ENCODE measurements around the gene SEMA3D. TPM values are rescaled to one million over a fixed set of nuclear protein-coding genes. Genes with fewer than 3 reads are reported as not detected.

SEMA3D gene
- total and polyA plus RNA-seq, 2 of the 4 experiments (the other 2 are of a cell fraction): 2.9 to 13.6 TPM

DNA sequence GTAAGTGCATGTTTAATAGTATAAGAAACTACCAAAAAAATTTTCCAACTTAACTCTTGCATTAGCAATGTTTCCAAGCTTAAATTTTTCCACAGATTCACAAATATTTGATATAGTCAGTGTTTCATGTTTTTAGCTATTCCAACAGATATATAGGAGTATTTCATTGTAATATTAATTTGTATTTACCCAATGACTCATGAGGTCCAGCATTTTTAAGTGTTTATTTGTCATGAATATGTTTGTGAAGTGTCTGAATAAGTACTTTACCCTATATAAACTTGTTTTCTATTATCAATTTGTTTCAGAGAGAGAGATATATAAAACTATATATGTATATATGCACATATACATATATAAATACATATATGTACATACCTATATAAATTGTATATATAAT, 71.0 kb downstream of the SEMA3D start:
- ChIA-PET CTCF (no interaction called here), POLR2A (ENCODE audit: unreplicated experiment) (no interaction called here)
- Histone ChIP-seq H3K4me3 (ENCODE audit: insufficient read depth, low read depth, low read length) (no peak overlapping the region), H2AFZ (replicated peaks; ENCODE audit: low read length, poor library complexity) (no peak overlapping the region), H4K91ac (ENCODE audit: insufficient read depth, low read depth, low read length) (no peak overlapping the region), H2BK15ac (ENCODE audit: low read depth, low read length) (no peak overlapping the region), H3K56ac (ENCODE audit: extremely low read depth, insufficient read depth, low read length) (no peak overlapping the region), H2BK120ac (ENCODE audit: low read depth, low read length) (no peak overlapping the region), H3K4me2 (ENCODE audit: low read depth, low read length) (no peak overlapping the region), H3K79me1 (ENCODE audit: low read depth in 1 of 2, low read length in 2 of 2) (no peaks in the 10 kb centered on the region), H2AK9ac (replicated peaks; ENCODE audit: low read depth, low read length, poor library complexity) (no peak overlapping the region), H2AK5ac (ENCODE audit: low read depth, low read length) (no peak overlapping the region), H3K23ac (ENCODE audit: low read depth, low read length) (no peak overlapping the region), H3K4me1 (ENCODE audit: control insufficient read depth, insufficient read depth, low read length) (no peaks in the 10 kb centered on the region), H3K18ac (ENCODE audit: low read depth, low read length) (no peak overlapping the region), H4K8ac (ENCODE audit: low read depth in 2 of 2, low read length in 2 of 2) (no peak overlapping the region), H3K4ac (ENCODE audit: low read depth, low read length) (no peak overlapping the region), H3K9ac (ENCODE audit: low read depth, low read length) (no peak overlapping the region), H3K9me1 (ENCODE audit: insufficient read depth, low read length) (no peaks in the 10 kb centered on the region), H3K36me3 (ENCODE audit: control insufficient read depth, insufficient read depth, low read length) (no peaks in the 10 kb centered on the region), H4K20me1 (ENCODE audit: insufficient read depth, low read length) (no peaks in the 10 kb centered on the region), H3K14ac (replicated peaks; ENCODE audit: low read depth, low read length) (no peak overlapping the region), H3K27me3 (ENCODE audit: control insufficient read depth, insufficient read depth, low read length) (no peaks in the 10 kb centered on the region), H3K9me3 (ENCODE audit: control insufficient read depth, insufficient read depth, low read length) (no peaks in the 10 kb centered on the region), H2BK20ac (ENCODE audit: low read depth, low read length) (no peak overlapping the region), H4K5ac (ENCODE audit: low read depth, low read length) (no peak overlapping the region), H2BK5ac (ENCODE audit: low read depth, low read length, poor library complexity, severe bottlenecking) (no peak overlapping the region), H3K27ac (ENCODE audit: insufficient read depth, low read length) (no peak overlapping the region)
- no TSS peak for BruUV-seq (replicated peaks)
- ATAC-seq (ENCODE audit: low read depth) (no peak), DNase-seq (no peak)
- dilution Hi-C loops (cut with HindIII; ENCODE audit: low sequenced_read_pairs, unreplicated experiment): no loop called here
- in situ Hi-C loops (cut with MboI; ENCODE audit: low sequenced_read_pairs): no loop called here
- intact Hi-C loops (cut with micrococcal nuclease): no loop called here
- no peak for TF ChIP-seq USF2 (IDR thresholded peaks at IDR 0.05; ENCODE audit: low read depth, low read length)
- TF ChIP-seq SMC3 (IDR thresholded peaks at IDR 0.05; ENCODE audit: low read depth, low read length): no peak
- TF ChIP-seq RFX5 (IDR thresholded peaks at IDR 0.05; ENCODE audit: low read depth, low read length): no peak
- TF ChIP-seq MXI1 (IDR thresholded peaks at IDR 0.05; ENCODE audit: borderline replicate concordance, low read depth, low read length): no peak
- no peak for TF ChIP-seq FOS (IDR thresholded peaks at IDR 0.05; ENCODE audit: low read depth, low read length)
- no peak for TF ChIP-seq MAFK (IDR thresholded peaks at IDR 0.05; ENCODE audit: low read depth, low read length)
- no peak for TF ChIP-seq POLR2A (IDR thresholded peaks at IDR 0.05; ENCODE audit: low read depth, low read length)
- TF ChIP-seq MAZ (IDR thresholded peaks at IDR 0.05; ENCODE audit: borderline replicate concordance, low read depth, low read length): no peak
- TF ChIP-seq RCOR1 (IDR thresholded peaks at IDR 0.05; ENCODE audit: insufficient replicate concordance, low read length): no peak
- no peak for TF ChIP-seq ELK1 (IDR thresholded peaks at IDR 0.05; ENCODE audit: borderline replicate concordance, low read depth, low read length)
- no peak for TF ChIP-seq BHLHE40 (IDR thresholded peaks at IDR 0.05; ENCODE audit: low read depth, low read length)
